GM23338 (cell line): ENCODE data around the gene MCMBP.

Experiments
- CREB1 ChIP-seq: fragments of 250-450 bp; sonication (Bioruptor Pico); IDR thresholded peaks from 2 replicates; pipeline ENCODE4 v1.5.0; 2020; ENCODE audit warnings: low read depth, mild to moderate bottlenecking, moderate library complexity
- EZH2 ChIP-seq: fragments of 200-600 bp; sonication (generic); IDR thresholded peaks from one replicate; pipeline ENCODE4 v1.8.0; 2017; ENCODE audit warnings: antibody characterized with exemption, mild to moderate bottlenecking, low read depth; ENCODE audit not compliant: unreplicated experiment
- EZH2phosphoT487 ChIP-seq: fragments of 200-600 bp; sonication (generic); IDR thresholded peaks from one replicate; pipeline ENCODE4 v1.8.1; 2018; ENCODE audit warnings: antibody characterized with exemption; ENCODE audit not compliant: unreplicated experiment
- JUNB ChIP-seq: IDR thresholded peaks from one replicate; pipeline ENCODE4 v1.6.1; 2016; ENCODE audit warnings: antibody characterized with exemption; ENCODE audit not compliant: unreplicated experiment
- NANOG ChIP-seq: IDR thresholded peaks from 2 replicates; pipeline ENCODE4 v1.6.1; 2016; ENCODE audit warnings: antibody characterized with exemption, borderline replicate concordance
- POLR2AphosphoS5 ChIP-seq: IDR thresholded peaks from 2 replicates; pipeline ENCODE4 v1.6.1; 2016; ENCODE audit warnings: antibody characterized with exemption, low read depth
- ZNF114 ChIP-seq: fragments of 250-450 bp; sonication (Bioruptor Pico); IDR thresholded peaks from 2 replicates; pipeline ENCODE4 v1.5.0; 2020; ENCODE audit warnings: mild to moderate bottlenecking, moderate library complexity
- TF ChIP-seq, protein P1 (sequence below), 2 experiments: fragments of 200-600 bp in 1 of 2; sonication (generic) in 1 of 2; conservative IDR thresholded peaks; 2 replicates each; pipeline versions ENCODE4 v1.5.1 to v1.6.1; 2016 to 2017; ENCODE audit warnings: antibody characterized with exemption in 2 of 2, low read depth in 2 of 2, mild to moderate bottlenecking in 2 of 2, moderate library complexity in 1 of 2
- TF ChIP-seq, protein P2 (sequence below): IDR thresholded peaks from one replicate; pipeline ENCODE4 v1.6.1; 2018; ENCODE audit warnings: antibody characterized with exemption; ENCODE audit not compliant: unreplicated experiment
- TF ChIP-seq, protein P3 (sequence below): IDR thresholded peaks from 2 replicates; pipeline ENCODE4 v1.6.1; 2016; ENCODE audit warnings: antibody characterized with exemption
- TF ChIP-seq, protein P4 (sequence below): fragments of 250-450 bp; sonication (Bioruptor Pico); IDR thresholded peaks from 2 replicates; pipeline ENCODE4 v1.5.0; 2020; ENCODE audit warnings: mild to moderate bottlenecking, moderate library complexity

DNA sequence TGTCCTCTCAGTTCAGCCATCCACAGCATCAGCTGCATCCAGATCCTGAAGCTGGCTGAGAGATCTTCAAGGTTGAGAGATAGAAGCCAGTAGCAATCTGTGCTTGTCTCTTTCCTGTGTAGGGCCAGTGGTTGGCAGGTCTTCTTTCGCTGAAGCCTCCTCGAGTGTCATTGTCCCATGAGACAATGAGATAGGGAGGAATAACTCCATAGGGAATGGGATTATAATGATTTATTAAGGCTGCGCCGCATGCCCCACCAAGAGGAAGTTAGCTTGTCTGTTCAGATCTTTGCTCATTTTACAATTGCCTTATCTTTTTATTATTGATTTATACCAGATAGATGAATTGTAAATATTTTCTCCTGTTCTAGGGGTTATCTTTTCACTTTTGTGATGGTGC lies 61.5 kb downstream of the MCMBP start:
- TF ChIP-seq, protein P1, sequence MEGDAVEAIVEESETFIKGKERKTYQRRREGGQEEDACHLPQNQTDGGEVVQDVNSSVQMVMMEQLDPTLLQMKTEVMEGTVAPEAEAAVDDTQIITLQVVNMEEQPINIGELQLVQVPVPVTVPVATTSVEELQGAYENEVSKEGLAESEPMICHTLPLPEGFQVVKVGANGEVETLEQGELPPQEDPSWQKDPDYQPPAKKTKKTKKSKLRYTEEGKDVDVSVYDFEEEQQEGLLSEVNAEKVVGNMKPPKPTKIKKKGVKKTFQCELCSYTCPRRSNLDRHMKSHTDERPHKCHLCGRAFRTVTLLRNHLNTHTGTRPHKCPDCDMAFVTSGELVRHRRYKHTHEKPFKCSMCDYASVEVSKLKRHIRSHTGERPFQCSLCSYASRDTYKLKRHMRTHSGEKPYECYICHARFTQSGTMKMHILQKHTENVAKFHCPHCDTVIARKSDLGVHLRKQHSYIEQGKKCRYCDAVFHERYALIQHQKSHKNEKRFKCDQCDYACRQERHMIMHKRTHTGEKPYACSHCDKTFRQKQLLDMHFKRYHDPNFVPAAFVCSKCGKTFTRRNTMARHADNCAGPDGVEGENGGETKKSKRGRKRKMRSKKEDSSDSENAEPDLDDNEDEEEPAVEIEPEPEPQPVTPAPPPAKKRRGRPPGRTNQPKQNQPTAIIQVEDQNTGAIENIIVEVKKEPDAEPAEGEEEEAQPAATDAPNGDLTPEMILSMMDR (conservative IDR thresholded peaks at IDR 0.05; ENCODE audit: low read depth in 2 of 2): no peak
- TF ChIP-seq EZH2 (no peak), EZH2phosphoT487 (no peak), CREB1 (no peak), NANOG (no peak), JUNB (no peak), ZNF114 (CRISPR knock-in tag) (no peak), POLR2AphosphoS5 (no peak)
- TF ChIP-seq, protein P2, sequence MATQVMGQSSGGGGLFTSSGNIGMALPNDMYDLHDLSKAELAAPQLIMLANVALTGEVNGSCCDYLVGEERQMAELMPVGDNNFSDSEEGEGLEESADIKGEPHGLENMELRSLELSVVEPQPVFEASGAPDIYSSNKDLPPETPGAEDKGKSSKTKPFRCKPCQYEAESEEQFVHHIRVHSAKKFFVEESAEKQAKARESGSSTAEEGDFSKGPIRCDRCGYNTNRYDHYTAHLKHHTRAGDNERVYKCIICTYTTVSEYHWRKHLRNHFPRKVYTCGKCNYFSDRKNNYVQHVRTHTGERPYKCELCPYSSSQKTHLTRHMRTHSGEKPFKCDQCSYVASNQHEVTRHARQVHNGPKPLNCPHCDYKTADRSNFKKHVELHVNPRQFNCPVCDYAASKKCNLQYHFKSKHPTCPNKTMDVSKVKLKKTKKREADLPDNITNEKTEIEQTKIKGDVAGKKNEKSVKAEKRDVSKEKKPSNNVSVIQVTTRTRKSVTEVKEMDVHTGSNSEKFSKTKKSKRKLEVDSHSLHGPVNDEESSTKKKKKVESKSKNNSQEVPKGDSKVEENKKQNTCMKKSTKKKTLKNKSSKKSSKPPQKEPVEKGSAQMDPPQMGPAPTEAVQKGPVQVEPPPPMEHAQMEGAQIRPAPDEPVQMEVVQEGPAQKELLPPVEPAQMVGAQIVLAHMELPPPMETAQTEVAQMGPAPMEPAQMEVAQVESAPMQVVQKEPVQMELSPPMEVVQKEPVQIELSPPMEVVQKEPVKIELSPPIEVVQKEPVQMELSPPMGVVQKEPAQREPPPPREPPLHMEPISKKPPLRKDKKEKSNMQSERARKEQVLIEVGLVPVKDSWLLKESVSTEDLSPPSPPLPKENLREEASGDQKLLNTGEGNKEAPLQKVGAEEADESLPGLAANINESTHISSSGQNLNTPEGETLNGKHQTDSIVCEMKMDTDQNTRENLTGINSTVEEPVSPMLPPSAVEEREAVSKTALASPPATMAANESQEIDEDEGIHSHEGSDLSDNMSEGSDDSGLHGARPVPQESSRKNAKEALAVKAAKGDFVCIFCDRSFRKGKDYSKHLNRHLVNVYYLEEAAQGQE: no peak
- TF ChIP-seq, protein P3, sequence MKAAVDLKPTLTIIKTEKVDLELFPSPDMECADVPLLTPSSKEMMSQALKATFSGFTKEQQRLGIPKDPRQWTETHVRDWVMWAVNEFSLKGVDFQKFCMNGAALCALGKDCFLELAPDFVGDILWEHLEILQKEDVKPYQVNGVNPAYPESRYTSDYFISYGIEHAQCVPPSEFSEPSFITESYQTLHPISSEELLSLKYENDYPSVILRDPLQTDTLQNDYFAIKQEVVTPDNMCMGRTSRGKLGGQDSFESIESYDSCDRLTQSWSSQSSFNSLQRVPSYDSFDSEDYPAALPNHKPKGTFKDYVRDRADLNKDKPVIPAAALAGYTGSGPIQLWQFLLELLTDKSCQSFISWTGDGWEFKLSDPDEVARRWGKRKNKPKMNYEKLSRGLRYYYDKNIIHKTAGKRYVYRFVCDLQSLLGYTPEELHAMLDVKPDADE: no peak
- TF ChIP-seq, protein P4, sequence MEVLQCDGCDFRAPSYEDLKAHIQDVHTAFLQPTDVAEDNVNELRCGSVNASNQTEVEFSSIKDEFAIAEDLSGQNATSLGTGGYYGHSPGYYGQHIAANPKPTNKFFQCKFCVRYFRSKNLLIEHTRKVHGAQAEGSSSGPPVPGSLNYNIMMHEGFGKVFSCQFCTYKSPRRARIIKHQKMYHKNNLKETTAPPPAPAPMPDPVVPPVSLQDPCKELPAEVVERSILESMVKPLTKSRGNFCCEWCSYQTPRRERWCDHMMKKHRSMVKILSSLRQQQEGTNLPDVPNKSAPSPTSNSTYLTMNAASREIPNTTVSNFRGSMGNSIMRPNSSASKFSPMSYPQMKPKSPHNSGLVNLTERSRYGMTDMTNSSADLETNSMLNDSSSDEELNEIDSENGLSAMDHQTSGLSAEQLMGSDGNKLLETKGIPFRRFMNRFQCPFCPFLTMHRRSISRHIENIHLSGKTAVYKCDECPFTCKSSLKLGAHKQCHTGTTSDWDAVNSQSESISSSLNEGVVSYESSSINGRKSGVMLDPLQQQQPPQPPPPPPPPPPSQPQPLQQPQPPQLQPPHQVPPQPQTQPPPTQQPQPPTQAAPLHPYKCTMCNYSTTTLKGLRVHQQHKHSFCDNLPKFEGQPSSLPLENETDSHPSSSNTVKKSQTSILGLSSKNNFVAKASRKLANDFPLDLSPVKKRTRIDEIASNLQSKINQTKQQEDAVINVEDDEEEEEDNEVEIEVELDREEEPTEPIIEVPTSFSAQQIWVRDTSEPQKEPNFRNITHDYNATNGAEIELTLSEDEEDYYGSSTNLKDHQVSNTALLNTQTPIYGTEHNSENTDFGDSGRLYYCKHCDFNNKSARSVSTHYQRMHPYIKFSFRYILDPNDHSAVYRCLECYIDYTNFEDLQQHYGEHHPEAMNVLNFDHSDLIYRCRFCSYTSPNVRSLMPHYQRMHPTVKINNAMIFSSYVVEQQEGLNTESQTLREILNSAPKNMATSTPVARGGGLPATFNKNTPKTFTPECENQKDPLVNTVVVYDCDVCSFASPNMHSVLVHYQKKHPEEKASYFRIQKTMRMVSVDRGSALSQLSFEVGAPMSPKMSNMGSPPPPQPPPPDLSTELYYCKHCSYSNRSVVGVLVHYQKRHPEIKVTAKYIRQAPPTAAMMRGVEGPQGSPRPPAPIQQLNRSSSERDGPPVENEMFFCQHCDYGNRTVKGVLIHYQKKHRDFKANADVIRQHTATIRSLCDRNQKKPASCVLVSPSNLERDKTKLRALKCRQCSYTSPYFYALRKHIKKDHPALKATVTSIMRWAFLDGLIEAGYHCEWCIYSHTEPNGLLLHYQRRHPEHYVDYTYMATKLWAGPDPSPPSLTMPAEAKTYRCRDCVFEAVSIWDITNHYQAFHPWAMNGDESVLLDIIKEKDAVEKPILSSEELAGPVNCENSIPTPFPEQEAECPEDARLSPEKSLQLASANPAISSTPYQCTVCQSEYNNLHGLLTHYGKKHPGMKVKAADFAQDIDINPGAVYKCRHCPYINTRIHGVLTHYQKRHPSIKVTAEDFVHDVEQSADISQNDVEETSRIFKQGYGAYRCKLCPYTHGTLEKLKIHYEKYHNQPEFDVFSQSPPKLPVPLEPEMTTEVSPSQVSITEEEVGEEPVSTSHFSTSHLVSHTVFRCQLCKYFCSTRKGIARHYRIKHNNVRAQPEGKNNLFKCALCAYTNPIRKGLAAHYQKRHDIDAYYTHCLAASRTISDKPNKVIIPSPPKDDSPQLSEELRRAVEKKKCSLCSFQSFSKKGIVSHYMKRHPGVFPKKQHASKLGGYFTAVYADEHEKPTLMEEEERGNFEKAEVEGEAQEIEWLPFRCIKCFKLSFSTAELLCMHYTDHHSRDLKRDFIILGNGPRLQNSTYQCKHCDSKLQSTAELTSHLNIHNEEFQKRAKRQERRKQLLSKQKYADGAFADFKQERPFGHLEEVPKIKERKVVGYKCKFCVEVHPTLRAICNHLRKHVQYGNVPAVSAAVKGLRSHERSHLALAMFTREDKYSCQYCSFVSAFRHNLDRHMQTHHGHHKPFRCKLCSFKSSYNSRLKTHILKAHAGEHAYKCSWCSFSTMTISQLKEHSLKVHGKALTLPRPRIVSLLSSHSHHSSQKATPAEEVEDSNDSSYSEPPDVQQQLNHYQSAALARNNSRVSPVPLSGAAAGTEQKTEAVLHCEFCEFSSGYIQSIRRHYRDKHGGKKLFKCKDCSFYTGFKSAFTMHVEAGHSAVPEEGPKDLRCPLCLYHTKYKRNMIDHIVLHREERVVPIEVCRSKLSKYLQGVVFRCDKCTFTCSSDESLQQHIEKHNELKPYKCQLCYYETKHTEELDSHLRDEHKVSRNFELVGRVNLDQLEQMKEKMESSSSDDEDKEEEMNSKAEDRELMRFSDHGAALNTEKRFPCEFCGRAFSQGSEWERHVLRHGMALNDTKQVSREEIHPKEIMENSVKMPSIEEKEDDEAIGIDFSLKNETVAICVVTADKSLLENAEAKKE: no peak
